ENCODE results near the gene CTNND1. TPM values are rescaled to one million over a fixed set of nuclear protein-coding genes. Genes with fewer than 3 reads are reported as not detected.
A peak's percentile ranks its signal among the peaks of the same experiment; 100 is the strongest.

The CTNND1 gene
- total RNA-seq, 1 donor from 2014 or later: 135 TPM

DNA sequence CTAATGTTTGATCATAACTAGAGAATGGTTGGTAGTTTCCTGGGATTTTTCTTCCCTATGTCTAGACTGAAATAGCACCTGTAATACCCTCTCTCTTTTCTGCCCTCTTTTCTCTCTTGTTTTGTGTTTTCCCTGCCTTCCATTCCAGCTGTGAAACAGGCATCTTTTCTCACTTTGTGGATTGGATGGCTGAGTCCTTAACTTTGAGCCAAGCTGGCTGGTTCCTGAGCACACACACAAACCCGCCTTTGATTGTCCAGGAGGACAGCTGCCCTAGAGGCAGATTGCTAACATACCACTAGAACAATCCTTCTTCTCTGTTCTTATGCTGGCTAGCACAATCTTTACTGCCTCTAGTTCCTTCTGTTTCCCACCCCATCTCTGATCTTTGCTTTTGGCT is 17.7 kb downstream of the CTNND1 start:
- peak overlapping the region; percentile 26 for H3K4me3 ChIP-seq
- no peak overlapping the region for H2AFZ ChIP-seq (replicated peaks)

DNA sequence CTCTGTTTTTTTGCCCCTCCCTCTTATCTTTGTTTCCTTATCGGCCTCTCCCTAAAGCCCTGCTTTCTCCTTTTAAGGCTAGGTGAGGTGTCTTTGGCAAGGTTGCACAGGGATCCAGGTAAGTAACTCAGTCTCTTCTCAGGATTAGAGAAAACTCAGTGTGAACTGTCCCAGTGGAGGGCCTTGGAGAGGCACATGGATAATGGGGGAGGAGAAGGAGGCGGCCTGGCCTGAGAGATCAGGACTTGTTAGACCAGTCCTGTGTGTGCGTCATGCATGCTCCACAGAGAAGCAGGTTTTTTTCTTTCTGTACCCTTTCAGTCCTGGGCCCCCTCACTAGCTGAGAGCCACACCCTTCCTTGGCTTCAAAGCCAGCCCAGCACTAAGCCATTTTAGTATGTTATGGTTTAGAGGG is 19.9 kb downstream of the CTNND1 start:
- Mint-ChIP-seq H3K9me3 (no peaks in the 10 kb centered on the region), H3K27ac (peak overlapping the region; percentile 54), H3K27me3 (ENCODE audit: insufficient read depth, low read depth) (peaks cover 5% of the 10 kb centered on the region), H3K4me1 (peaks cover 46% of the 10 kb centered on the region), H3K4me3 (peak overlapping the region; percentile 27), H3K36me3 (peaks cover 9% of the 10 kb centered on the region)
- peaks cover 93% of the 10 kb centered on the region for H3K79me2 ChIP-seq (ENCODE audit: low read depth)
- no peaks in the 10 kb centered on the region for H3K9me3 ChIP-seq (ENCODE audit: low read depth)
- peaks cover 78% of the 10 kb centered on the region for H4K20me1 ChIP-seq (ENCODE audit: low read depth)
- H3K27ac ChIP-seq: peak overlapping the region; percentile 74
- DNase-seq (ENCODE audit: low spot score): peak; percentile 47
- H3K36me3 ChIP-seq: no peaks in the 10 kb centered on the region
- no peak overlapping the region for H3K4me3 ChIP-seq
- peaks cover 53% of the 10 kb centered on the region for H3F3A ChIP-seq (ENCODE audit: low read depth)
- no peak overlapping the region for H3K9ac ChIP-seq
- H3K4me2 ChIP-seq: peak overlapping the region; percentile 64
- H3K4me1 ChIP-seq: peaks cover 56% of the 10 kb centered on the region
- H3K27me3 ChIP-seq: no peaks in the 10 kb centered on the region
- TF ChIP-seq, protein P1, sequence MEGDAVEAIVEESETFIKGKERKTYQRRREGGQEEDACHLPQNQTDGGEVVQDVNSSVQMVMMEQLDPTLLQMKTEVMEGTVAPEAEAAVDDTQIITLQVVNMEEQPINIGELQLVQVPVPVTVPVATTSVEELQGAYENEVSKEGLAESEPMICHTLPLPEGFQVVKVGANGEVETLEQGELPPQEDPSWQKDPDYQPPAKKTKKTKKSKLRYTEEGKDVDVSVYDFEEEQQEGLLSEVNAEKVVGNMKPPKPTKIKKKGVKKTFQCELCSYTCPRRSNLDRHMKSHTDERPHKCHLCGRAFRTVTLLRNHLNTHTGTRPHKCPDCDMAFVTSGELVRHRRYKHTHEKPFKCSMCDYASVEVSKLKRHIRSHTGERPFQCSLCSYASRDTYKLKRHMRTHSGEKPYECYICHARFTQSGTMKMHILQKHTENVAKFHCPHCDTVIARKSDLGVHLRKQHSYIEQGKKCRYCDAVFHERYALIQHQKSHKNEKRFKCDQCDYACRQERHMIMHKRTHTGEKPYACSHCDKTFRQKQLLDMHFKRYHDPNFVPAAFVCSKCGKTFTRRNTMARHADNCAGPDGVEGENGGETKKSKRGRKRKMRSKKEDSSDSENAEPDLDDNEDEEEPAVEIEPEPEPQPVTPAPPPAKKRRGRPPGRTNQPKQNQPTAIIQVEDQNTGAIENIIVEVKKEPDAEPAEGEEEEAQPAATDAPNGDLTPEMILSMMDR (IDR thresholded peaks at IDR 0.05): no peak
- TF ChIP-seq EZH2phosphoT487 (IDR thresholded peaks at IDR 0.05) (no peak), EZH2 (IDR thresholded peaks at IDR 0.05) (no peak)
- no peak overlapping the region for H2AFZ ChIP-seq (replicated peaks)

More for the DNA sequence above, 17.7 kb downstream of the CTNND1 start:
- Histone ChIP-seq H3K36me3 (no peaks in the 10 kb centered on the region), H3K4me2 (peak overlapping the region; percentile 84), H3K27me3 (no peaks in the 10 kb centered on the region), H3K79me2 (ENCODE audit: low read depth) (peaks cover 93% of the 10 kb centered on the region), H3F3A (ENCODE audit: low read depth) (peaks cover 75% of the 10 kb centered on the region), H3K4me1 (peaks cover 73% of the 10 kb centered on the region), H4K20me1 (ENCODE audit: low read depth) (peaks cover 80% of the 10 kb centered on the region), H3K27ac (peak overlapping the region; percentile 98), H3K9ac (no peak overlapping the region), H3K9me3 (ENCODE audit: low read depth) (no peaks in the 10 kb centered on the region)
- H3K27ac Mint-ChIP-seq: peak overlapping the region; percentile 96
- H3K4me3 Mint-ChIP-seq: peak overlapping the region; percentile 77
- no peaks in the 10 kb centered on the region for H3K9me3 Mint-ChIP-seq
- TF ChIP-seq EZH2 (IDR thresholded peaks at IDR 0.05): no peak
- no peak for TF ChIP-seq EZH2phosphoT487 (IDR thresholded peaks at IDR 0.05)
- TF ChIP-seq, protein P1 (IDR thresholded peaks at IDR 0.05): no peak
- peaks cover 7% of the 10 kb centered on the region for H3K36me3 Mint-ChIP-seq
- H3K27me3 Mint-ChIP-seq (ENCODE audit: insufficient read depth, low read depth): no peaks in the 10 kb centered on the region
- peak; percentile 60 for DNase-seq (ENCODE audit: low spot score)
- H3K4me1 Mint-ChIP-seq: peaks cover 64% of the 10 kb centered on the region

DNA sequence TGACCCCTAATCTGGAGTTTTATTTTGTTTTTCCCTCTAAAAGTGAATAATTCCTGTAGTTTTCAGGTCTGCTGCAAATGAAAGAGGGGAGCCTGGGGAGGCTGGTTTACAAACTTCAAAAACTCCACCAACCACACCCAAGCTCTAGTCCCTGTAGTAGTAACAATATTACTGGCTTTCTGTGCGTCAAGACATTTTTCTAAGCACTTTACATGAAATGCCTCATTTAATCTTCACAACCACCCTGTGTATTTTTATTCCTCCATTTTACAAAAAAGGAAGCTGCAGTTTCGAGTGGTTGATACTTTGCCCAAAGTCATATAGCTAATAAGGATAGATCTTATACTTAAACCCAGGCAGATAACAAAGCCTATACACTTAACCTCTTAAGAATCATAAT is 23.5 kb downstream of the CTNND1 start:
- H3K36me3 ChIP-seq: no peaks in the 10 kb centered on the region
- no peak overlapping the region for H2AFZ ChIP-seq (replicated peaks)
- H3K9me3 ChIP-seq (ENCODE audit: low read depth): no peaks in the 10 kb centered on the region
- peaks cover 5% of the 10 kb centered on the region for H3K27me3 Mint-ChIP-seq (ENCODE audit: insufficient read depth, low read depth)
- H3K4me2 ChIP-seq: no peak overlapping the region
- peaks cover 80% of the 10 kb centered on the region for H4K20me1 ChIP-seq (ENCODE audit: low read depth)
- peaks cover 100% of the 10 kb centered on the region for H3K79me2 ChIP-seq (ENCODE audit: low read depth)
- peaks cover 45% of the 10 kb centered on the region for H3K4me1 ChIP-seq
- no peaks in the 10 kb centered on the region for H3K9me3 Mint-ChIP-seq
- no peak overlapping the region for H3K4me3 Mint-ChIP-seq
- H3K27ac Mint-ChIP-seq: no peak overlapping the region
- H3K27ac ChIP-seq: no peak overlapping the region
- no peak overlapping the region for H3K9ac ChIP-seq
- no peak for DNase-seq (ENCODE audit: low spot score)
- peaks cover 12% of the 10 kb centered on the region for H3K36me3 Mint-ChIP-seq
- no peaks in the 10 kb centered on the region for H3K27me3 ChIP-seq
- TF ChIP-seq EZH2phosphoT487 (IDR thresholded peaks at IDR 0.05): no peak
- no peak for TF ChIP-seq EZH2 (IDR thresholded peaks at IDR 0.05)
- TF ChIP-seq, protein P1 (IDR thresholded peaks at IDR 0.05): no peak
- no peak overlapping the region for H3K4me3 ChIP-seq
- peaks cover 32% of the 10 kb centered on the region for H3F3A ChIP-seq (ENCODE audit: low read depth)
- peaks cover 29% of the 10 kb centered on the region for H3K4me1 Mint-ChIP-seq
